Measurements from ENCODE around the gene GFI1.

Gene GFI1

DNA sequence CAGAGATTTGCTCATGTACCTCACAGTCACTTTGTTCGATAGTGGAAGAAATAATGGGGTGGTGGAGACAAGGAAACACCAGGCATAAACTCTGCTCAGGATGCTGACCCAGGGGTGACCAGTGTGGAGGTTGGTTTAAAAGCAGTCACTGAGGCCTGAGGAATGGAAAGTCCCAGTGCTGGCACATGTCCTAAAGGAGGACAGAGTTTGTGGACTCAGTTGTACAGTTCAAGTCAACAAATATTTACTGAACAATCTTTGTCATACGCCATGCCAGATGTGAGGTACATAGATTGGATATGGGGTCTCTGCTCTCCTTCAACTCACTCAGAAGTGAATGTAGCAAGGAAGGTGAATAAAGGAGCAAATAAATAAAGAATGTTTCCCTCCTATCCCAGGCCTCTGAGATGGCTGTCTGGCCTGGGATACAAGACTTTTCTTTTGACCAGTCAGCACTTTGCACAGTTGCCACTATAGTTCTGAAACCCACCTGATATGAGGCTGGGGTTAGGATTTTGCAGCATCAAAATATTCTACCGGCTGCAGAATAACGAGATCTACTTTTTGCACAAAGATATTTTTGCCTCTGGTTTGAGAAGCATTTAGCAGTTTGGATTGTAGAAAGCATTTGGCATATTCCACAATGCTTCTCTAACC, 7.9 kb upstream of the GFI1 start:
- H3K9me2 ChIP-seq (replicated peaks; ENCODE audit: insufficient read depth, low read length) = no peaks in the 10 kb centered on the region
- H3K9ac ChIP-seq (ENCODE audit: low read length) = no peak overlapping the region
- H3K27ac ChIP-seq (ENCODE audit: low read depth, low read length) = no peak overlapping the region
- no peak overlapping the region for H3K4me3 ChIP-seq (ENCODE audit: insufficient read depth, low read length, poor library complexity, severe bottlenecking)
- no peak overlapping the region for H3K4me2 ChIP-seq (ENCODE audit: low read depth, low read length, poor library complexity, severe bottlenecking)
- TF ChIP-seq, protein P1, sequence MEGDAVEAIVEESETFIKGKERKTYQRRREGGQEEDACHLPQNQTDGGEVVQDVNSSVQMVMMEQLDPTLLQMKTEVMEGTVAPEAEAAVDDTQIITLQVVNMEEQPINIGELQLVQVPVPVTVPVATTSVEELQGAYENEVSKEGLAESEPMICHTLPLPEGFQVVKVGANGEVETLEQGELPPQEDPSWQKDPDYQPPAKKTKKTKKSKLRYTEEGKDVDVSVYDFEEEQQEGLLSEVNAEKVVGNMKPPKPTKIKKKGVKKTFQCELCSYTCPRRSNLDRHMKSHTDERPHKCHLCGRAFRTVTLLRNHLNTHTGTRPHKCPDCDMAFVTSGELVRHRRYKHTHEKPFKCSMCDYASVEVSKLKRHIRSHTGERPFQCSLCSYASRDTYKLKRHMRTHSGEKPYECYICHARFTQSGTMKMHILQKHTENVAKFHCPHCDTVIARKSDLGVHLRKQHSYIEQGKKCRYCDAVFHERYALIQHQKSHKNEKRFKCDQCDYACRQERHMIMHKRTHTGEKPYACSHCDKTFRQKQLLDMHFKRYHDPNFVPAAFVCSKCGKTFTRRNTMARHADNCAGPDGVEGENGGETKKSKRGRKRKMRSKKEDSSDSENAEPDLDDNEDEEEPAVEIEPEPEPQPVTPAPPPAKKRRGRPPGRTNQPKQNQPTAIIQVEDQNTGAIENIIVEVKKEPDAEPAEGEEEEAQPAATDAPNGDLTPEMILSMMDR (IDR thresholded peaks at IDR 0.05; ENCODE audit: insufficient read depth, low read length, poor library complexity, severe bottlenecking) = no peak
- TF ChIP-seq EZH2phosphoT487 (conservative IDR thresholded peaks at IDR 0.05; ENCODE audit: low read length) = no peak
- no peaks in the 10 kb centered on the region for H4K20me1 ChIP-seq (ENCODE audit: low read depth, low read length)
- no peaks in the 10 kb centered on the region for H3K36me3 ChIP-seq (ENCODE audit: low read length)
- no peak overlapping the region for H2AFZ ChIP-seq (ENCODE audit: low read depth, low read length, severe bottlenecking)
- H3K27me3 ChIP-seq (ENCODE audit: low read length) = no peaks in the 10 kb centered on the region
- H3K79me2 ChIP-seq (ENCODE audit: insufficient read depth, low read length) = no peaks in the 10 kb centered on the region
- H3K9me3 ChIP-seq (ENCODE audit: insufficient read depth, low read length) = no peaks in the 10 kb centered on the region
- no peaks in the 10 kb centered on the region for H3F3A ChIP-seq (ENCODE audit: insufficient read depth)

DNA sequence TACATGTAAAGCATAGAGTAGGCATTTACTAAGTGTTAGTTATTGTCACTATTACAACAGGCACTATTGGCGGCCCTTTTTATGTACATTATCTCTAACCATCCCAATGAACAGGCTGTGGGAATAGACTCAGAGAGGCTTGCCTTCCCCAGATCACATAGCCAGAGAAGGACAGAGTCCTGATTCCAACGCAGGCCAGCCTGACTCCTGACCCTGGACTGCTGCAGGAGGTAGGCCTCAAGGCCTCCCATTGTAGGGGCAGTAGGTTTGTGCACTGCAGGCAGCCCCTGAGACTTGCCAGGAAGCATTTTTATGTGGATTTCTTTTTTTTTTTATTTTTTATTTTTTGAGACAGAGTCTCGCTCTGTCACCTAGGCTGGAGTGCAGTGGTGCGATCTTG, 6.4 kb upstream of the GFI1 start:
- no peak overlapping the region for H3K4me3 ChIP-seq (ENCODE audit: insufficient read depth, low read length, poor library complexity, severe bottlenecking)
- no peaks in the 10 kb centered on the region for H4K20me1 ChIP-seq (ENCODE audit: low read depth, low read length)
- H3K27me3 ChIP-seq (ENCODE audit: low read length) = no peaks in the 10 kb centered on the region
- H3K9me2 ChIP-seq (replicated peaks; ENCODE audit: insufficient read depth, low read length) = no peaks in the 10 kb centered on the region
- no peak overlapping the region for H3K9ac ChIP-seq (ENCODE audit: low read length)
- no peak overlapping the region for H2AFZ ChIP-seq (ENCODE audit: low read depth, low read length, severe bottlenecking)
- H3K36me3 ChIP-seq (ENCODE audit: low read length) = no peaks in the 10 kb centered on the region
- H3K27ac ChIP-seq (ENCODE audit: low read depth, low read length) = no peak overlapping the region
- no peaks in the 10 kb centered on the region for H3K79me2 ChIP-seq (ENCODE audit: insufficient read depth, low read length)
- TF ChIP-seq, protein P1 (IDR thresholded peaks at IDR 0.05; ENCODE audit: insufficient read depth, low read length, poor library complexity, severe bottlenecking) = no peak
- TF ChIP-seq EZH2phosphoT487 (conservative IDR thresholded peaks at IDR 0.05; ENCODE audit: low read length) = no peak
- H3K4me2 ChIP-seq (ENCODE audit: low read depth, low read length, poor library complexity, severe bottlenecking) = no peak overlapping the region
- no peaks in the 10 kb centered on the region for H3K9me3 ChIP-seq (ENCODE audit: insufficient read depth, low read length)
- peaks cover 3% of the 10 kb centered on the region for H3F3A ChIP-seq (ENCODE audit: insufficient read depth)

DNA sequence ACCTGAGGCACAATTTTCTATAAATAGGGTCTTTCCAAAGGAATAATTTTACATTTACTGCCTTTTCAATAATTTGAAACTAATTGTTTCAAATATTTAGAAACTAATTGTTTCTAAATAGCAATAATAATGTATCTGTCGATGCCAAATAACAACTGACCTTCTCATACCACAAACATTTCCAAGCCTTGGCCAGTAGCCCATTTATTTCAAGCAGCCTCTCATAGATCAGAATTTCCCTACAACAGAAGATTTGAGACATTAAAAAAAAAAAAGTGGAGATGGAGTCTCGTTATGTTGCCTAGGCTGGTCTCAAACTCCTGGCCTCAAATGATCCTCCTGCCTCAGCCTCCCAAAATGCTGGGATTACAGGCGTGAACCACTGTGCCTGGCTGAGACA, 2.1 kb upstream of the GFI1 start:
- Histone ChIP-seq H3K27me3 (ENCODE audit: low read length) (no peaks in the 10 kb centered on the region), H2AFZ (ENCODE audit: low read depth, low read length, severe bottlenecking) (no peak overlapping the region), H3K79me2 (ENCODE audit: insufficient read depth, low read length) (no peaks in the 10 kb centered on the region), H4K20me1 (ENCODE audit: low read depth, low read length) (no peaks in the 10 kb centered on the region), H3K4me2 (ENCODE audit: low read depth, low read length, poor library complexity, severe bottlenecking) (no peak overlapping the region), H3K9ac (ENCODE audit: low read length) (no peak overlapping the region), H3K9me3 (ENCODE audit: insufficient read depth, low read length) (no peaks in the 10 kb centered on the region), H3F3A (ENCODE audit: insufficient read depth) (peaks cover 16% of the 10 kb centered on the region), H3K9me2 (replicated peaks; ENCODE audit: insufficient read depth, low read length) (no peaks in the 10 kb centered on the region), H3K4me3 (ENCODE audit: insufficient read depth, low read length, poor library complexity, severe bottlenecking) (no peak overlapping the region), H3K36me3 (ENCODE audit: low read length) (no peaks in the 10 kb centered on the region), H3K27ac (ENCODE audit: low read depth, low read length) (no peak overlapping the region)
- no peak for TF ChIP-seq EZH2phosphoT487 (conservative IDR thresholded peaks at IDR 0.05; ENCODE audit: low read length)
- TF ChIP-seq, protein P1 (IDR thresholded peaks at IDR 0.05; ENCODE audit: insufficient read depth, low read length, poor library complexity, severe bottlenecking) = no peak
